B cell (primary cell): Measurements from ENCODE around the gene FAM222A.

Experiments used
- CTCF ChIP-seq: fragments of 200-600 bp; IDR thresholded peaks from one replicate; pipeline ENCODE4 v1.8.0; 2022; ENCODE audit warnings: antibody characterized with exemption, mild to moderate bottlenecking
- EZH2 ChIP-seq: IDR thresholded peaks from 2 replicates; pipeline ENCODE4 v1.6.1; 2012; ENCODE audit warnings: borderline replicate concordance, low read depth, mild to moderate bottlenecking, moderate library complexity, low read length; ENCODE audit not compliant: insufficient read depth, poor library complexity, severe bottlenecking

GRCh38 chr12:109731806-109732205 is 18.2 kb downstream of the FAM222A start:
- TF ChIP-seq CTCF (no peak), EZH2 (no peak)
